Heart right ventricle (tissue), 16 donors: ENCODE results near the gene GFER. TPM values are rescaled to one million over a fixed set of nuclear protein-coding genes. Genes with fewer than 3 reads are reported as not detected.

Experiments
- ATAC-seq, 8 donors: fragments of 200-7000 bp; cut with Tn5 transposase; one replicate each; pipeline ENCODE4 v1.9.1; 2020; ENCODE audit warnings: mild to moderate bottlenecking in 8 of 8, moderate library complexity in 8 of 8, moderate number of reproducible peaks in 1 of 8
- DNase-seq, 2 donors: peaks; one replicate each; pipeline ENCODE4 v3.0.0-alpha.2; 2020
- H3K27ac ChIP-seq, 10 donors: fragments of 200-600 bp; sonication (generic) in 2 of 10; one replicate each; pipeline versions ENCODE4 v1.5.0 to v1.8.0; 2020 to 2022; ENCODE audit warnings: mild to moderate bottlenecking in 3 of 10
- H3K27me3 ChIP-seq, 7 donors: fragments of 200-600 bp; one replicate each; pipeline ENCODE4 v1.8.0; 2021 to 2022; ENCODE audit warnings: mild to moderate bottlenecking in 2 of 7
- H3K36me3 ChIP-seq, 9 donors: fragments of 200-600 bp; sonication (generic) in 1 of 9; one replicate each; pipeline versions ENCODE4 v1.5.0 to v1.8.0; 2020 to 2022; ENCODE audit warnings: mild to moderate bottlenecking in 2 of 9
- H3K4me1 ChIP-seq, 9 donors: fragments of 200-600 bp; sonication (generic) in 1 of 9; one replicate each; pipeline versions ENCODE4 v1.5.0 to v1.8.0; 2020 to 2022; ENCODE audit warnings: mild to moderate bottlenecking in 4 of 9
- H3K4me3 ChIP-seq, 10 donors: fragments of 200-600 bp; sonication (generic) in 2 of 10; one replicate each; pipeline versions ENCODE4 v1.5.0 to v1.8.0; 2020 to 2022; ENCODE audit warnings: mild to moderate bottlenecking in 7 of 10, moderate library complexity in 2 of 10
- H3K9me3 ChIP-seq, 11 donors: fragments of 200-600 bp in 10 of 11; sonication (generic) in 2 of 11; one replicate each; pipeline versions ENCODE4 v1.5.0 to v1.8.0; 2013 to 2022; ENCODE audit warnings: mild to moderate bottlenecking in 2 of 11, control low read depth in 1 of 11, moderate library complexity in 1 of 11
- CTCF ChIP-seq, 9 donors: fragments of 200-600 bp; sonication (generic) in 2 of 9; IDR thresholded peaks; one replicate each; pipeline versions ENCODE4 v1.5.0 to v1.8.0; 2021 to 2022; ENCODE audit warnings: antibody characterized with exemption in 9 of 9, mild to moderate bottlenecking in 5 of 9, moderate library complexity in 1 of 9
- WGBS, 2 donors: extraction: QIAGEN DNeasy Blood & Tissue Kit; methylation state at CpG; one replicate each; pipeline ENCODE4 v1.1.7; 2013; ENCODE audit warnings: inconsistent platforms in 1 of 2; 5-methylcytosine and 5-hydroxymethylcytosine counted together
- intact Hi-C, 10 donors: fragments of 100-400 bp; cut with DNase I; formaldehyde crosslinking; loops; one replicate each; pipeline versions ENCODE4 v1.11.1 to v1.14.2; 2022
- polyA plus RNA-seq, 2 donors: library from polyadenylated mRNA; stranded (reverse); fragments of 200-250 nt; gene quantifications; one replicate each; pipeline ENCODE4 v1.2.3, GENCODE V29; 2013
- total RNA-seq, 10 donors: library from RNA; stranded (reverse); fragmentation: NEBNext Ultra II Directional in 3 of 10; extraction: Animal tissue kit (Norgen Biotek cat#: 25700) in 3 of 10; gene quantifications; one replicate each; pipeline versions ENCODE4 v1.2.1 to v1.2.4, GENCODE V29; 2021 to 2023
- donor health status: Arrhythmogenic right ventricular cardiomyopathy.
- donor health status: ischemic (EF 13 %, LVEDD 7.1; RV severe dilation, severe dysfunction).
- donor health status: healthy with polysubstance abuse.
- donor health status: DM: no; HTN: yes; CAD: no.
- donor health status: DM: no; HTN: no; CAD: no.
- donor health status: ischemic (EF 25% LVEDD 6.9; RV normal size, moderate dysfunction).
- donor health status: ischemic (EF 25% LVEDD 5.7; RV mildly dilated, moderate dysfunction).
- donor health status: healthy.
- donor health status: DM: yes; HTN: yes; CAD: no.
- donor health status: Ischemic cardiomyopathy.
- donor health status: ischemic (EF 35%, LVEDD 5.7; RV mildly dilated, moderate dysfunction).
- donor health status: nonischemic (EF 11% LVEDD 7.7; RV severe dilation, severe dysfunction).
- donor health status: DM: yes; HTN: yes; CAD: no.
- donor health status: PGD.
- donor health status: ischemic (EF 29% LVEDD 5.4; RV normal size, mild dysfunction).
- donor health status: nonischemic (EF 23%, LVEDD 6.1; RV moderate dilation, normal function).

GFER gene
- total and polyA plus RNA-seq, 12 donors, result 14.7 to 65.6 (median 24.8) TPM

GRCh38 chr16:2015947-2016208 lies 31.9 kb downstream of the GFER start:
- WGBS, 2 donors, result 83 to 85% methylated on average over 7 of the region's 7 CpGs
- no peak for DNase-seq
- peaks cover 7 to 16% (median 10%) of the 10 kb centered on the region in 9 donors for H3K4me1 ChIP-seq
- H3K27me3 ChIP-seq, result peaks cover 16 to 45% (median 34%) of the 10 kb centered on the region in 7 donors
- no peak overlapping the region for H3K27ac ChIP-seq
- no peaks in the 10 kb centered on the region for H3K36me3 ChIP-seq
- ATAC-seq, result no peak
- intact Hi-C loops, result loop anchor here in 1 of 10 donors (10.0 kb wide), 1 partner anchor 49 kb away; no protein-coding TSS in a partner anchor
- H3K9me3 ChIP-seq, result no peaks in the 10 kb centered on the region
- no peak for TF ChIP-seq CTCF (IDR thresholded peaks at IDR 0.05)
- H3K4me3 ChIP-seq, result no peak overlapping the region

- H3K27me3 ChIP-seq, result peaks cover 16 to 51% (median 40%) of the 10 kb centered on the region in 7 donors
- DNase-seq, result peak in 1 of 2 donors; percentile 21
These were observed 32.5 kb downstream of the GFER start for GRCh38 chr16:2016407-2016922.

GRCh38 chr16:2019518-2019920 lies 35.5 kb downstream of the GFER start, which contains the start of gene NPW:
TSS of gene NPW (plus strand) at chr16:2019785.
- Histone ChIP-seq H3K9me3 (no peaks in the 10 kb centered on the region), H3K4me3 (peak within 1 kb of the TSS in 4 of 10 donors; percentile 5 to 20 (median 10)), H3K27me3 (peaks cover 16 to 55% (median 49%) of the 10 kb centered on the region in 7 donors), H3K27ac (no peak within 1 kb of the TSS), H3K4me1 (peaks cover 16 to 35% (median 30%) of the 10 kb centered on the region in 9 donors), H3K36me3 (no peaks in the 10 kb centered on the region)
- no peak for DNase-seq
- no peak for TF ChIP-seq CTCF (IDR thresholded peaks at IDR 0.05)
- 1 to 4% methylated on average over 32 to 33 of the region's 33 CpGs for WGBS, 2 donors
- no peak for ATAC-seq
- intact Hi-C loops, result loop anchor here in 1 of 10 donors (10.0 kb wide), 1 partner anchor 45 kb away; no protein-coding TSS in a partner anchor

More at GRCh38 chr16:2016407-2016922, 32.5 kb downstream of the GFER start:
- Histone ChIP-seq H3K27ac (no peak overlapping the region), H3K4me1 (peaks cover 7 to 16% (median 11%) of the 10 kb centered on the region in 9 donors), H3K9me3 (no peaks in the 10 kb centered on the region), H3K36me3 (no peaks in the 10 kb centered on the region), H3K4me3 (no peak overlapping the region)
- peak in 2 of 8 donors; percentile 15 for ATAC-seq
- WGBS, 2 donors, result 32 to 34% methylated on average over 13 of the region's 13 CpGs
- intact Hi-C loops, result loop anchor here in 1 of 10 donors (10.0 kb wide), 1 partner anchor 48 kb away; no protein-coding TSS in a partner anchor
- peak in 7 of 9 donors; percentile 28 to 49 (median 32) for TF ChIP-seq CTCF (IDR thresholded peaks at IDR 0.05)

- Histone ChIP-seq H3K27ac (no peak overlapping the region), H3K4me1 (peaks cover 19 to 42% (median 36%) of the 10 kb centered on the region in 9 donors), H3K4me3 (peak overlapping the region in 4 of 10 donors; percentile 5 to 20 (median 10)), H3K27me3 (peaks cover 16 to 55% (median 49%) of the 10 kb centered on the region in 7 donors), H3K9me3 (no peaks in the 10 kb centered on the region), H3K36me3 (no peaks in the 10 kb centered on the region)
- intact Hi-C loops, result loop anchor here in 6 of 10 donors (2.0 to 10.0 kb wide), 7 partner anchors 37 to 235 kb away; partner anchors contain the start of gene ECI1 (in 1 of the 6)
- DNase-seq (peak in 1 of 2 donors; percentile 19), ATAC-seq (no peak)
- WGBS, 2 donors, result 1 to 2% methylated on average over 88 to 96 of the region's 96 CpGs
- TF ChIP-seq CTCF (IDR thresholded peaks at IDR 0.05), result no peak
These were observed 36.2 kb downstream of the GFER start for GRCh38 chr16:2019921-2020831.
